ENCODE data around the gene FAM240B.

The FAM240B gene

GRCh38 chr9:38706493-38706892, 13.4 kb downstream of the FAM240B start:
- no peak for FAIRE-seq

GRCh38 chr9:38705917-38706316, 14.0 kb downstream of the FAM240B start:
- DNase-seq (ENCODE audit: insufficient read length, low spot score) (no peak), FAIRE-seq (no peak)
- no peak for TF ChIP-seq CTCF (IDR thresholded peaks at IDR 0.05; ENCODE audit: insufficient read depth, missing control alignments)

More at GRCh38 chr9:38706493-38706892, 13.4 kb downstream of the FAM240B start:
- no peak for DNase-seq (ENCODE audit: insufficient read length, low spot score)
- TF ChIP-seq CTCF (IDR thresholded peaks at IDR 0.05; ENCODE audit: insufficient read depth, missing control alignments), result no peak

- no peak for FAIRE-seq
- DNase-seq (ENCODE audit: insufficient read length, low spot score), result no peak
- TF ChIP-seq CTCF (IDR thresholded peaks at IDR 0.05; ENCODE audit: insufficient read depth, missing control alignments), result no peak
Measured at GRCh38 chr9:38700695-38701094, 19.2 kb downstream of the FAM240B start.

- TF ChIP-seq CTCF (IDR thresholded peaks at IDR 0.05; ENCODE audit: insufficient read depth, missing control alignments), result no peak
- FAIRE-seq (no peak), DNase-seq (ENCODE audit: insufficient read length, low spot score) (no peak)
Measured at GRCh38 chr9:38699337-38699736, 20.6 kb downstream of the FAM240B start.

GRCh38 chr9:38697776-38698300, 22.1 kb downstream of the FAM240B start:
- FAIRE-seq (no peak), DNase-seq (ENCODE audit: insufficient read length, low spot score) (no peak)
- TF ChIP-seq CTCF (IDR thresholded peaks at IDR 0.05; ENCODE audit: insufficient read depth, missing control alignments), result no peak

- FAIRE-seq, result no peak
- TF ChIP-seq CTCF (IDR thresholded peaks at IDR 0.05; ENCODE audit: insufficient read depth, missing control alignments), result no peak
- DNase-seq (ENCODE audit: insufficient read length, low spot score), result no peak
Measured at GRCh38 chr9:38696999-38697398, 22.9 kb downstream of the FAM240B start.

- TF ChIP-seq CTCF (IDR thresholded peaks at IDR 0.05; ENCODE audit: insufficient read depth, missing control alignments), result no peak
- DNase-seq (ENCODE audit: insufficient read length, low spot score) (no peak), FAIRE-seq (no peak)
Measured at GRCh38 chr9:38694676-38695075, 25.3 kb downstream of the FAM240B start.

Measured in D721Med (cell line).